Measurements from ENCODE around the gene DDIT4.

Gene DDIT4

DNA sequence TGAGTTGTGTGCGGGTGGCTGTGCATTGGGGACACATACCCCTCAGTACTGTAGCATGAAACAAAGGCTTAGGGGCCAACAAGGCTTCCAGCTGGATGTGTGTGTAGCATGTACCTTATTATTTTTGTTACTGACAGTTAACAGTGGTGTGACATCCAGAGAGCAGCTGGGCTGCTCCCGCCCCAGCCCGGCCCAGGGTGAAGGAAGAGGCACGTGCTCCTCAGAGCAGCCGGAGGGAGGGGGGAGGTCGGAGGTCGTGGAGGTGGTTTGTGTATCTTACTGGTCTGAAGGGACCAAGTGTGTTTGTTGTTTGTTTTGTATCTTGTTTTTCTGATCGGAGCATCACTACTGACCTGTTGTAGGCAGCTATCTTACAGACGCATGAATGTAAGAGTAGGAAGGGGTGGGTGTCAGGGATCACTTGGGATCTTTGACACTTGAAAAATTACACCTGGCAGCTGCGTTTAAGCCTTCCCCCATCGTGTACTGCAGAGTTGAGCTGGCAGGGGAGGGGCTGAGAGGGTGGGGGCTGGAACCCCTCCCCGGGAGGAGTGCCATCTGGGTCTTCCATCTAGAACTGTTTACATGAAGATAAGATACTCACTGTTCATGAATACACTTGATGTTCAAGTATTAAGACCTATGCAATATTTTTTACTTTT is 1.8 kb downstream of the DDIT4 start:
- peak overlapping the region; percentile 97 for H3K4me3 ChIP-seq (ENCODE audit: low read depth, low read length)
- in situ Hi-C loops (cut with HindIII; ENCODE audit: low sequenced_read_pairs), result no loop called here
- no peak for DNase-seq (ENCODE audit: low read depth)
- TF ChIP-seq, protein P1, sequence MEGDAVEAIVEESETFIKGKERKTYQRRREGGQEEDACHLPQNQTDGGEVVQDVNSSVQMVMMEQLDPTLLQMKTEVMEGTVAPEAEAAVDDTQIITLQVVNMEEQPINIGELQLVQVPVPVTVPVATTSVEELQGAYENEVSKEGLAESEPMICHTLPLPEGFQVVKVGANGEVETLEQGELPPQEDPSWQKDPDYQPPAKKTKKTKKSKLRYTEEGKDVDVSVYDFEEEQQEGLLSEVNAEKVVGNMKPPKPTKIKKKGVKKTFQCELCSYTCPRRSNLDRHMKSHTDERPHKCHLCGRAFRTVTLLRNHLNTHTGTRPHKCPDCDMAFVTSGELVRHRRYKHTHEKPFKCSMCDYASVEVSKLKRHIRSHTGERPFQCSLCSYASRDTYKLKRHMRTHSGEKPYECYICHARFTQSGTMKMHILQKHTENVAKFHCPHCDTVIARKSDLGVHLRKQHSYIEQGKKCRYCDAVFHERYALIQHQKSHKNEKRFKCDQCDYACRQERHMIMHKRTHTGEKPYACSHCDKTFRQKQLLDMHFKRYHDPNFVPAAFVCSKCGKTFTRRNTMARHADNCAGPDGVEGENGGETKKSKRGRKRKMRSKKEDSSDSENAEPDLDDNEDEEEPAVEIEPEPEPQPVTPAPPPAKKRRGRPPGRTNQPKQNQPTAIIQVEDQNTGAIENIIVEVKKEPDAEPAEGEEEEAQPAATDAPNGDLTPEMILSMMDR (IDR thresholded peaks at IDR 0.05; ENCODE audit: low read depth, low read length, missing control alignments), result no peak

DNA sequence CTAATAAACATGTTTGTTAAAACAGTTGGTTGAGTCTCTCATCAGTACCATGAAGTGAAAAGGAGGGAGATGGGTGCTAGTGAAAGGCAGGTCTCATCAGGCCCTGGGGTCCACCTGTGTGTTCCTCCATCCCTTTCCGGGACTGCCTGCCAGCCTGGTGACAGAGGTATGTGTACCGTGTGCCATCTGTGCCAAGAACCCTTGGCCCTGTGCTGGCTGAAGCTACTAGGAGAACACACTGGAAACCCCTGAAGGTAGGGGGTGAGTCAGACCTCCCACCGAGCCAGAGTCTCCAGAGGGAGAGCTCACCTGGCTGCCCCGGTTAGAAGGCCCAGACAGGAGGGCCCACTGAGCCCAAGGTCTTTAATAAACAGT is 2.3 kb downstream of the DDIT4 start:
- in situ Hi-C loops (cut with HindIII; ENCODE audit: low sequenced_read_pairs), result no loop called here
- TF ChIP-seq, protein P1 (IDR thresholded peaks at IDR 0.05; ENCODE audit: low read depth, low read length, missing control alignments), result no peak
- peak overlapping the region; percentile 97 for H3K4me3 ChIP-seq (ENCODE audit: low read depth, low read length)
- DNase-seq (ENCODE audit: low read depth), result no peak

DNA sequence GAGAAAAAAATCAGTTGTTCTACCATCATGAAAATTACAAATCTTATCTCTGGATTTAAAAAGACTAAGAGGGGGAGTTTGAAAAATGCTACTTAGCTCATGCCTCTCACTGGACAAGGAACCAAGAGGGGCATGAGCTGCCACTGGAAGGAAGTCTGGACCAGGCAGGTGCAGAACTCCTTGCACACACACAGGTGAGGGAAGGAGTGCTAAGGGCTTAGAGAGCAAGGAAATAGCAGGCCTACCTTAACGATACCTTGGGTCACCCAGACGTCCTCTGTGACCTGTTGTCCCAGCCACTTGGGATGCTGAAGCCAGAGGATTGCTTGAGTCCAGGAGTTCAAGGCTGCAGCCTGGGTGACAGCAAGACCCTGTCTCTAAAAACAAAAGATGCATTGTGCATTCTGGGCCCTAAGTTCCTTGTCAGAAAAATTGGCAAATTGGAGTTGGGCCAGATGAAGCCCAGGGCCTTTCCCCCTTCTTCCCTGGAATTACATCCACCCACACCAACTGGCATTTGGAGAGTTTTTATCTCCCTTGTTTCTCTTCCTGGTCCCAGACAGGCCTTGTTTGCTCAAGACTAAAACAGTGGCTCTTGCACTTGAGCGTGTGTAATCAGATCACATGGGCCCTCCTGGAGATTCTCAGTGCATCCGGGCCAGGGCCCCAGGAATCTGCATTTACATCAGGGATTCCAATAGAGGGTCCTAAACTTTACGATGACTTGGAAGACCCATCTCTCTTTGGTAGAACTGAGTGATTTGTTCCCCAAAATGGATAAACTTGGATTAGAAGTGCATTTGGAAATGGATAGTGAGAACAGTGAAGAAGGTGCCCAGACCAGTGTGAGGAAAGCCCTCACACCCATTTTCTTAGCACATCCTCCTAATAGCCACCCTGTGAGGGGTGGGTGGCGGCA is 3.0 kb downstream of the DDIT4 start:
- H3K4me3 ChIP-seq (ENCODE audit: low read depth, low read length), result peak overlapping the region; percentile 97
- TF ChIP-seq, protein P1 (IDR thresholded peaks at IDR 0.05; ENCODE audit: low read depth, low read length, missing control alignments), result no peak
- DNase-seq (ENCODE audit: low read depth), result no peak
- in situ Hi-C loops (cut with HindIII; ENCODE audit: low sequenced_read_pairs), result no loop called here

DNA sequence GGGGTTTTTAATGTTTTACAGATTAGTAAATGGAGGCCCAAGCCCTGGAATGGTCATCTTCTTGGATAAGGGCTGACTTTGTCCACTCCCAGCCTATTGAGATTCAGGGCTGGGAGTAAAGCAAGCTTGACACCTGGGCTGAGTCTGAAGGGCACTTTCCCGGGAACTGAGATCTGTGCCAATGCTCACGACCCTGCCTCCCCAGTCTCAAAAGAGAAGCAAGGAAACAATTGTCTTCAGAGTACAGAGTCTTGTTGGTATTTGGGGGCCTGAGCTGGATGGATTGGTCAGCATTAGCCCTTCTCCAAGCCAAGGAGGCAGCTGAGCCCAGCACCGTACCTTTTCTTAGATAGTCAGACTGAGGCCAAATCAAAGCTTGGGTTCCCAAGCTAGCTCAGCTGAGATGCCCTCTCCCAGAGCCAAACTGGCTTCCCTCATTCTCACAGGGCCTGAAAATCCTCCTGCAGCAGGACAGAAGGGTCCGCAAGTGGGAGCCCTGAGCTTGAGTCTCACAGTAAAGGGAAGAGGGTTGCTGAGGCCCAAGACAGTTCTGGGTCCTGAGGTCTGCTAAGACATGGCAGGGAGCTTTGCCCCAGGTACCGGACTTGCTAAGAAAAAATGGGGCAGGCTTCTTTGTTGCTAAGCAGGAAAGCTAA is 3.7 kb downstream of the DDIT4 start:
- DNase-seq (ENCODE audit: low read depth), result no peak
- H3K4me3 ChIP-seq (ENCODE audit: low read depth, low read length), result no peak overlapping the region
- TF ChIP-seq, protein P1 (IDR thresholded peaks at IDR 0.05; ENCODE audit: low read depth, low read length, missing control alignments), result no peak
- in situ Hi-C loops (cut with HindIII; ENCODE audit: low sequenced_read_pairs), result no loop called here

DNA sequence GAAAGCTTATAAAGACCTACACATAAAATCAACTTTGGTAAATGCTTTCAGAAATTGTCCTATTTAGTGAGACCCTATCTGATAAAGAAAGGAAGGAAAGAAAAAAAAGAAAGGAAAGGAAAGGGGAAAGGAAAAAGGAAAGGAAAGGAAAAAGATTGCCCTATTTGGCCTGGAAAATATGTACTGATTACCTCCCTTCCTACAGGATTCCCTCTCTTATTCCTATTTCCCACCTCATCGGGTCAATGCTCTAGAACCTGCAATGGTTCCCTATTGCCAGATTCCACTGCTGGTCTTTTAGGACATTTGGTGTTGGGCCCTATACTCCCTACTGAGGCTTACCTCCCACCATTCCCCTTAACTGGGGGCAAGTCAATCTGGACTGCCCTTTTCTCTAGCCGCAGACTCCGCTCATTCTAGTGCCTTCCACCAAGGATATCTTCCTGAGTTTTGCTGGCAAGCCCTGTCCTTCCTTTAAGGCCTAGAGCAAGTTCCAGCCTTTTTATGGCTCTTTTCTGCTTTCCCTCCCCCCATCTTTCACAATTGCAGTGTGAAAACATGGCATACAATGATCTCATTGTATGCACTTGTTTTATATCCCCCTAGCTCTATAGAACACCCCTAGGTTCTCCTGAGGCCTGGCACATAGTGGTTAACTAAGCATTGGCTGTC is 4.4 kb downstream of the DDIT4 start:
- in situ Hi-C loops (cut with HindIII; ENCODE audit: low sequenced_read_pairs), result no loop called here
- DNase-seq (ENCODE audit: low read depth), result no peak
- no peak overlapping the region for H3K4me3 ChIP-seq (ENCODE audit: low read depth, low read length)
- TF ChIP-seq, protein P1 (IDR thresholded peaks at IDR 0.05; ENCODE audit: low read depth, low read length, missing control alignments), result no peak

All from astrocyte of the cerebellum (primary cell).